GM10266 (cell line): ENCODE measurements around the gene CEACAM7.

Experiments used
- DNase-seq: peaks from one replicate; pipeline ENCODE4 v3.0.0; 2012; ENCODE audit errors: extremely low spot score
- CTCF ChIP-seq: IDR thresholded peaks from 2 replicates; pipeline ENCODE4 v1.5.1; 2012; ENCODE audit warnings: mild to moderate bottlenecking, low read depth; ENCODE audit not compliant: control insufficient read depth, insufficient read depth; ENCODE audit errors: missing control alignments

The CEACAM7 gene

GRCh38 chr19:41699968-41700323, 11.9 kb upstream of the CEACAM7 start:
- no peak for DNase-seq
- TF ChIP-seq CTCF, result no peak

DNA sequence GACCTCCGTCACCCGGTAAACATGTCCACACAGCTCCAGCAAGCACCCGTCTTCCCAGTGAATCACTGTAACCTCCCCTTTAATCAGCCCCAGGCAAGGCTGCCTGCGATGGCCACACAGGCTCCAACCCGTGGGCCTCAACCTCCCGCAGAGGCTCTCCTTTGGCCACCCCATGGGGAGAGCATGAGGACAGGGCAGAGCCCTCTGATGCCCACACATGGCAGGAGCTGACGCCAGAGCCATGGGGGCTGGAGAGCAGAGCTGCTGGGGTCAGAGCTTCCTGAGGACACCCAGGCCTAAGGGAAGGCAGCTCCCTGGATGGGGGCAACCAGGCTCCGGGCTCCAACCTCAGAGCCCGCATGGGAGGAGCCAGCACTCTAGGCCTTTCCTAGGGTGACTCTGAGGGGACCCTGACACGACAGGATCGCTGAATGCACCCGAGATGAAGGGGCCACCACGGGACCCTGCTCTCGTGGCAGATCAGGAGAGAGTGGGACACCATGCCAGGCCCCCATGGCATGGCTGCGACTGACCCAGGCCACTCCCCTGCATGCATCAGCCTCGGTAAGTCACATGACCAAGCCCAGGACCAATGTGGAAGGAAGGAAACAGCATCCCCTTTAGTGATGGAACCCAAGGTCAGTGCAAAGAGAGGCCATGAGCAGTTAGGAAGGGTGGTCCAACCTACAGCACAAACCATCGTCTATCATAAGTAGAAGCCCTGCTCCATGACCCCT, 11.3 kb upstream of the CEACAM7 start:
- TF ChIP-seq CTCF, result no peak
- no peak for DNase-seq

DNA sequence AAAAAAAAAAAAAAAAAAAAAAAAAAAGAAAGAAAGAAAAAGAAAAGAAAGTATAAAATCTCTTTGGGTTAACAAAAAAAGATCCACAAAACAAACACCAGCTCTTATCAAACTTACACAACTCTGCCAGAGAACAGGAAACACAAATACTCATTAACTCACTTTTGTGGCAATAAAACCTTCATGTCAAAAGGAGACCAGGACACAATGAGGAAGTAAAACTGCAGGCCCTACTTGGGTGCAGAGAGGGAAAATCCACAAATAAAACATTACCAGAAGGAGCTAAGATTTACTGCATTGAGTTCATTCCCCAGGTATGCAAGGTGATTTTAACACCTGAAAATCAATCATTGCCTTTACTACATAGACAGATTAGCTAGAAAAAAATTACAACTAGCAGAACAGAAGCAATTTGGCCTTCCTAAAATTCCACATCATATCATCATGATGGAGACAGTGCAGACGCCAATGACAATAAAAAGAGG, 10.7 kb upstream of the CEACAM7 start:
- no peak for TF ChIP-seq CTCF
- no peak for DNase-seq

- no peak for TF ChIP-seq CTCF
- DNase-seq, result no peak
Observed at GRCh38 chr19:41697198-41697855, 9.3 kb upstream of the CEACAM7 start.

DNA sequence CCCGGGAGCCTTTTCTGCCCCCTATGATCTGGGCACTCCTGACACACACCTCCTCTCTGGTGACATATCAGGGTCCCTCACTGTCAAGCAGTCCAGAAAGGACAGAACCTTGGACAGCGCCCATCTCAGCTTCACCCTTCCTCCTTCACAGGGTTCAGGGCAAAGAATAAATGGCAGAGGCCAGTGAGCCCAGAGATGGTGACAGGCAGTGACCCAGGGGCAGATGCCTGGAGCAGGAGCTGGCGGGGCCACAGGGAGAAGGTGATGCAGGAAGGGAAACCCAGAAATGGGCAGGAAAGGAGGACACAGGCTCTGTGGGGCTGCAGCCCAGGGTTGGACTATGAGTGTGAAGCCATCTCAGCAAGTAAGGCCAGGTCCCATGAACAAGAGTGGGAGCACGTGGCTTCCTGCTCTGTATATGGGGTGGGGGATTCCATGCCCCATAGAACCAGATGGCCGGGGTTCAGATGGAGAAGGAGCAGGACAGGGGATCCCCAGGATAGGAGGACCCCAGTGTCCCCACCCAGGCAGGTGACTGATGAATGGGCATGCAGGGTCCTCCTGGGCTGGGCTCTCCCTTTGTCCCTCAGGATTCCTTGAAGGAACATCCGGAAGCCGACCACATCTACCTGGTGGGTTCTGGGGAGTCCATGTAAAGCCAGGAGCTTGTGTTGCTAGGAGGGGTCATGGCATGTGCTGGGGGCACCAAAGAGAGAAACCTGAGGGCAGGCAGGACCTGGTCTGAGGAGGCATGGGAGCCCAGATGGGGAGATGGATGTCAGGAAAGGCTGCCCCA, 8.5 kb upstream of the CEACAM7 start:
- DNase-seq, result no peak
- no peak for TF ChIP-seq CTCF

- no peak for TF ChIP-seq CTCF
Observed at GRCh38 chr19:41695745-41696144, 7.7 kb upstream of the CEACAM7 start.

More at GRCh38 chr19:41695745-41696144, 7.7 kb upstream of the CEACAM7 start:
- no peak for DNase-seq
